HG03095 (cell line): ENCODE measurements around the gene OBSCN.

Experiments
- ATAC-seq: cut with Tn5 transposase; IDR thresholded peaks from one replicate; pipeline ENCODE4 v1.9.1; 2021; ENCODE audit warnings: moderate library complexity; ENCODE audit not compliant: unreplicated experiment

Gene OBSCN

GRCh38 chr1:228408869-228409805 lies 201.3 kb downstream of the OBSCN start:
- ATAC-seq, result no peak

GRCh38 chr1:228410015-228410414 lies 202.2 kb downstream of the OBSCN start:
- no peak for ATAC-seq

GRCh38 chr1:228410671-228411070 lies 202.8 kb downstream of the OBSCN start:
- ATAC-seq, result no peak

GRCh38 chr1:228411121-228411520 lies 203.3 kb downstream of the OBSCN start:
- ATAC-seq, result no peak

GRCh38 chr1:228411548-228412430 lies 203.9 kb downstream of the OBSCN start:
- no peak for ATAC-seq

- ATAC-seq, result no peak
These were observed 205.6 kb downstream of the OBSCN start for GRCh38 chr1:228413241-228414010.

GRCh38 chr1:228414511-228415211 lies 206.8 kb downstream of the OBSCN start:
- no peak for ATAC-seq

GRCh38 chr1:228415221-228415620 lies 207.4 kb downstream of the OBSCN start:
- no peak for ATAC-seq

- no peak for ATAC-seq
These were observed 208.0 kb downstream of the OBSCN start for GRCh38 chr1:228415853-228416216.

GRCh38 chr1:228416217-228416933 lies 208.5 kb downstream of the OBSCN start, which contains the start of gene TRIM17:
TSS of gene TRIM17 (minus strand) at chr1:228416861. CDS start at chr1:228415072, 1,789 bp downstream.
- ATAC-seq, result no peak

GRCh38 chr1:228417061-228417460 lies 209.2 kb downstream of the OBSCN start:
- no peak for ATAC-seq

GRCh38 chr1:228417483-228418203 lies 209.8 kb downstream of the OBSCN start:
- ATAC-seq, result no peak

- no peak for ATAC-seq
These were observed 213.4 kb downstream of the OBSCN start for GRCh38 chr1:228420968-228421826.

- ATAC-seq, result no peak
These were observed 215.7 kb downstream of the OBSCN start for GRCh38 chr1:228423404-228424053.

- ATAC-seq, result no peak
These were observed 217.1 kb downstream of the OBSCN start for GRCh38 chr1:228424685-228425660.

- no peak for ATAC-seq
These were observed 218.8 kb downstream of the OBSCN start for GRCh38 chr1:228426518-228427175.
